Measurements from ENCODE around the gene DBF4. TPM values are rescaled to one million over a fixed set of nuclear protein-coding genes. Genes with fewer than 3 reads are reported as not detected.

Gene DBF4
- total and polyA plus RNA-seq, 2 of the 13 experiments (the other 11 are each of a cell fraction or from before 2014, with no cell fraction given): 5.0 to 64.4 TPM

DNA sequence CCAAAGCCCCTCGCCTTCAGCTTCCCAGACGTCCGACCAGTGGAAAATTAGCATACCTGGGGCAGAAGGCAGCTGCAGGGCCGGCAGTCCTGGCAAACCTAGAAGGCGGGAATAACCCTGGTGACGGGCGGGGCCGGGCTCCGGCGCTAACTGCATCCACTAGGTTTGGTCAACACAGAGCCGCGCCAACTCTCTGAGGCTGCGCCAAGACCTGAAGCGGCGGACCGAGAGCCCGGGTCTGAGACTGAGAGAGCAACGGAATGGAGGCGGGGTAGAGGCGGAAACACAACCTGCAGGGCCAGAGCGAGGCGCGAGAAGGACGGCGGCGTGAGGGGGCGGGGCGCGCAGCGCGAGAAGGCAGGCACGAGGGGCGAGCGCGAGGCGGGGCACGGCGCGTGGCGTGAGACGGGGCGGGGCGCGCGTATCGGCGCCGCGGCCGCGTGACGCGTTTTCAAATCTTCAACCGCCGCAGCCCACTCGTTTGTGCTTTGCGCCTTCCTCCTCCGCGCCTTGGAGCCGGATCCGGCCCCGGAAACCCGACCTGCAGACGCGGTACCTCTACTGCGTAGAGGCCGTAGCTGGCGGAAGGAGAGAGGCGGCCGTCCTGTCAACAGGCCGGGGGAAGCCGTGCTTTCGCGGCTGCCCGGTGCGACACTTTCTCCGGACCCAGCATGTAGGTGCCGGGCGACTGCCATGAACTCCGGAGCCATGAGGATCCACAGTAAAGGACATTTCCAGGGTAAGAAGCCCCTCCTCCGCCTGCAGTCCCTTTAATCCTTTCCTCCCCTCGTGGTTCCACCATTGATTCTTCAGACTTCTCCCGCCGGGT, at the start of gene DBF4, which contains the start of gene SLC25A40 (continued):
- TF ChIP-seq TCF12 (IDR thresholded peaks at IDR 0.05) (no peak), TCF12 (CRISPR knock-in tag; IDR thresholded peaks at IDR 0.05) (peak; percentile 46; the same call in 1 of the 2 replicates), ZNF138 (CRISPR knock-in tag; IDR thresholded peaks at IDR 0.05; ENCODE audit: low read depth) (peak; percentile 83; the same call in 1 of the 2 replicates), PCBP1 (IDR thresholded peaks at IDR 0.05; ENCODE audit: borderline replicate concordance, low read depth, low read length) (no peak), KDM5B (CRISPR knock-in tag; IDR thresholded peaks at IDR 0.05; ENCODE audit: borderline replicate concordance) (peak; percentile 81), U2AF2 (IDR thresholded peaks at IDR 0.05; ENCODE audit: low read depth, low read length) (no peak), TOPORS (CRISPR knock-in tag; IDR thresholded peaks at IDR 0.05) (peak; percentile 96), ZNF781 (CRISPR knock-in tag; IDR thresholded peaks at IDR 0.05; ENCODE audit: borderline replicate concordance, not compliant biosample characterization) (peak; percentile 4), KAT7 (CRISPR knock-in tag; IDR thresholded peaks at IDR 0.05; ENCODE audit: borderline replicate concordance) (0 out of 2 replicates have a peak, but pooled peaks have one; percentile 42), ZNF724P (CRISPR knock-in tag; IDR thresholded peaks at IDR 0.05; ENCODE audit: borderline replicate concordance) (peak; percentile 79; the same call in 1 of the 2 replicates), SETDB1 (CRISPR knock-in tag; IDR thresholded peaks at IDR 0.05; ENCODE audit: borderline replicate concordance) (no peak)
- TF ChIP-seq, protein P1, sequence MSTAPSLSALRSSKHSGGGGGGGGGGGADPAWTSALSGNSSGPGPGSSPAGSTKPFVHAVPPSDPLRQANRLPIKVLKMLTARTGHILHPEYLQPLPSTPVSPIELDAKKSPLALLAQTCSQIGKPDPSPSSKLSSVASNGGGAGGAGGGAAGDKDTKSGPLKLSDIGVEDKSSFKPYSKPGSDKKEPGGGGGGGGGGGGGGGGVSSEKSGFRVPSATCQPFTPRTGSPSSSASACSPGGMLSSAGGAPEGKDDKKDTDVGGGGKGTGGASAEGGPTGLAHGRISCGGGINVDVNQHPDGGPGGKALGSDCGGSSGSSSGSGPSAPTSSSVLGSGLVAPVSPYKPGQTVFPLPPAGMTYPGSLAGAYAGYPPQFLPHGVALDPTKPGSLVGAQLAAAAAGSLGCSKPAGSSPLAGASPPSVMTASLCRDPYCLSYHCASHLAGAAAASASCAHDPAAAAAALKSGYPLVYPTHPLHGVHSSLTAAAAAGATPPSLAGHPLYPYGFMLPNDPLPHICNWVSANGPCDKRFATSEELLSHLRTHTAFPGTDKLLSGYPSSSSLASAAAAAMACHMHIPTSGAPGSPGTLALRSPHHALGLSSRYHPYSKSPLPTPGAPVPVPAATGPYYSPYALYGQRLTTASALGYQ (CRISPR knock-in tag; IDR thresholded peaks at IDR 0.05): no peak
- TF ChIP-seq, protein P2, sequence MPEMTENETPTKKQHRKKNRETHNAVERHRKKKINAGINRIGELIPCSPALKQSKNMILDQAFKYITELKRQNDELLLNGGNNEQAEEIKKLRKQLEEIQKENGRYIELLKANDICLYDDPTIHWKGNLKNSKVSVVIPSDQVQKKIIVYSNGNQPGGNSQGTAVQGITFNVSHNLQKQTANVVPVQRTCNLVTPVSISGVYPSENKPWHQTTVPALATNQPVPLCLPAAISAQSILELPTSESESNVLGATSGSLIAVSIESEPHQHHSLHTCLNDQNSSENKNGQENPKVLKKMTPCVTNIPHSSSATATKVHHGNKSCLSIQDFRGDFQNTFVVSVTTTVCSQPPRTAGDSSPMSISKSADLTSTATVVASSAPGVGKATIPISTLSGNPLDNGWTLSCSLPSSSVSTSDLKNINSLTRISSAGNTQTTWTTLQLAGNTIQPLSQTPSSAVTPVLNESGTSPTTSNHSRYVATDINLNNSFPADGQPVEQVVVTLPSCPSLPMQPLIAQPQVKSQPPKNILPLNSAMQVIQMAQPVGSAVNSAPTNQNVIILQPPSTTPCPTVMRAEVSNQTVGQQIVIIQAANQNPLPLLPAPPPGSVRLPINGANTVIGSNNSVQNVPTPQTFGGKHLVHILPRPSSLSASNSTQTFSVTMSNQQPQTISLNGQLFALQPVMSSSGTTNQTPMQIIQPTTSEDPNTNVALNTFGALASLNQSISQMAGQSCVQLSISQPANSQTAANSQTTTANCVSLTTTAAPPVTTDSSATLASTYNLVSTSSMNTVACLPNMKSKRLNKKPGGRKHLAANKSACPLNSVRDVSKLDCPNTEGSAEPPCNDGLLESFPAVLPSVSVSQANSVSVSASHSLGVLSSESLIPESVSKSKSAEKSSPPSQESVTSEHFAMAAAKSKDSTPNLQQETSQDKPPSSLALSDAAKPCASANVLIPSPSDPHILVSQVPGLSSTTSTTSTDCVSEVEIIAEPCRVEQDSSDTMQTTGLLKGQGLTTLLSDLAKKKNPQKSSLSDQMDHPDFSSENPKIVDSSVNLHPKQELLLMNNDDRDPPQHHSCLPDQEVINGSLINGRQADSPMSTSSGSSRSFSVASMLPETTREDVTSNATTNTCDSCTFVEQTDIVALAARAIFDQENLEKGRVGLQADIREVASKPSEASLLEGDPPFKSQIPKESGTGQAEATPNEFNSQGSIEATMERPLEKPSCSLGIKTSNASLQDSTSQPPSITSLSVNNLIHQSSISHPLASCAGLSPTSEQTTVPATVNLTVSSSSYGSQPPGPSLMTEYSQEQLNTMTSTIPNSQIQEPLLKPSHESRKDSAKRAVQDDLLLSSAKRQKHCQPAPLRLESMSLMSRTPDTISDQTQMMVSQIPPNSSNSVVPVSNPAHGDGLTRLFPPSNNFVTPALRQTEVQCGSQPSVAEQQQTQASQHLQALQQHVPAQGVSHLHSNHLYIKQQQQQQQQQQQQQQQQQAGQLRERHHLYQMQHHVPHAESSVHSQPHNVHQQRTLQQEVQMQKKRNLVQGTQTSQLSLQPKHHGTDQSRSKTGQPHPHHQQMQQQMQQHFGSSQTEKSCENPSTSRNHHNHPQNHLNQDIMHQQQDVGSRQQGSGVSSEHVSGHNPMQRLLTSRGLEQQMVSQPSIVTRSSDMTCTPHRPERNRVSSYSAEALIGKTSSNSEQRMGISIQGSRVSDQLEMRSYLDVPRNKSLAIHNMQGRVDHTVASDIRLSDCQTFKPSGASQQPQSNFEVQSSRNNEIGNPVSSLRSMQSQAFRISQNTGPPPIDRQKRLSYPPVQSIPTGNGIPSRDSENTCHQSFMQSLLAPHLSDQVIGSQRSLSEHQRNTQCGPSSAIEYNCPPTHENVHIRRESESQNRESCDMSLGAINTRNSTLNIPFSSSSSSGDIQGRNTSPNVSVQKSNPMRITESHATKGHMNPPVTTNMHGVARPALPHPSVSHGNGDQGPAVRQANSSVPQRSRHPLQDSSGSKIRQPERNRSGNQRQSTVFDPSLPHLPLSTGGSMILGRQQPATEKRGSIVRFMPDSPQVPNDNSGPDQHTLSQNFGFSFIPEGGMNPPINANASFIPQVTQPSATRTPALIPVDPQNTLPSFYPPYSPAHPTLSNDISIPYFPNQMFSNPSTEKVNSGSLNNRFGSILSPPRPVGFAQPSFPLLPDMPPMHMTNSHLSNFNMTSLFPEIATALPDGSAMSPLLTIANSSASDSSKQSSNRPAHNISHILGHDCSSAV (CRISPR knock-in tag; IDR thresholded peaks at IDR 0.05; ENCODE audit: borderline replicate concordance): no peak
- TF ChIP-seq, protein P3, sequence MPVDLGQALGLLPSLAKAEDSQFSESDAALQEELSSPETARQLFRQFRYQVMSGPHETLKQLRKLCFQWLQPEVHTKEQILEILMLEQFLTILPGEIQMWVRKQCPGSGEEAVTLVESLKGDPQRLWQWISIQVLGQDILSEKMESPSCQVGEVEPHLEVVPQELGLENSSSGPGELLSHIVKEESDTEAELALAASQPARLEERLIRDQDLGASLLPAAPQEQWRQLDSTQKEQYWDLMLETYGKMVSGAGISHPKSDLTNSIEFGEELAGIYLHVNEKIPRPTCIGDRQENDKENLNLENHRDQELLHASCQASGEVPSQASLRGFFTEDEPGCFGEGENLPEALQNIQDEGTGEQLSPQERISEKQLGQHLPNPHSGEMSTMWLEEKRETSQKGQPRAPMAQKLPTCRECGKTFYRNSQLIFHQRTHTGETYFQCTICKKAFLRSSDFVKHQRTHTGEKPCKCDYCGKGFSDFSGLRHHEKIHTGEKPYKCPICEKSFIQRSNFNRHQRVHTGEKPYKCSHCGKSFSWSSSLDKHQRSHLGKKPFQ (CRISPR knock-in tag; IDR thresholded peaks at IDR 0.05; ENCODE audit: insufficient replicate concordance): no peak
